Cerebellar nuclear complex (tissue), 1 donor: ENCODE measurements around the gene DEFB125.
"Not testable (repeated sequence)": the region's sequence is repeated elsewhere in the genome, so short reads cannot be mapped to it uniquely, and the experiment has no call there.

Source experiments
- DNase-seq, 2 experiments: peaks; one replicate each; lab custom pipeline; 2025; lab: John Stamatoyannopoulos, UW

The DEFB125 gene

DNA sequence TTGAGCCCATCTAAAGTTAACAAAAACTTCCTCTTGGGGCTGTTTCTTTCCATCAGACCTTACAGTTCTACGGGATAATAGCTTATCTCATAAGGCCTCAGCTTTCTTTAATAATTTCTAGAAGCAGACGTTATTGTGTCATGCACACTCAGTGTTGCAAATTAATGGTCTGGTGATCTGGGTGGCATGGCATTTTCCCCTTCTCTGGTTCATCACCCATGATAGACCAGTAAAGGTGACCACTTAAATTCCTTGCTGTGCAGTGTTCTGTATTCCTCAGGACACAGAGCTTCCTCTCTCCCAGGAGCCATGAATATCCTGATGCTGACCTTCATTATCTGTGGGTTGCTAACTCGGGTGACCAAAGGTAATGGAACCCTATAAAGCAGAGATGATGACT is at the start of gene DEFB125:
TSS of gene DEFB125 (plus strand) at position 272 of the 400 bp plus-strand sequence. CDS start at position 310, 38 bp downstream.
- DNase-seq, result no peak

- no peak for DNase-seq
These were observed 27.2 kb upstream of the DEFB125 start for GRCh38 chr20:60035-60918.

DNA sequence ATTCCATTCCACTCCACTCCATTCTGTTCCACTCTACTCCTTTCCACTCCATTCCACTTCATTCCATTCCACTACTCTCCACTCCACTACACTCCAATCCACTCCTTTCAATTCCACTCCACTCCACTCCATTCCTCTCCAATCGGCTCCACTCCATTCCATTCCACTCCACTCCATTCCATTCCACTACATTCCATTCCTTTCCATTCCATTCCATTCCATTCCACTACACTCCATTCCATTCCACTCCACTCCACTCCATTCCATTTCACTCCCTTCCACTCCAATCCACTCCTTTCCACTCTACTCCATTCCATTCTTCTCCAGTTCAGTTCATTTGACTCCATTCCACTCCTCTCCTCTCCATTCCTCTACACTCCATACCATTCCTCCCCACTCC is 26.2 kb upstream of the DEFB125 start:
- no peak for DNase-seq

GRCh38 chr20:61757-62156 is 25.7 kb upstream of the DEFB125 start:
- DNase-seq, result no peak

- no peak for DNase-seq
These were observed 25.0 kb upstream of the DEFB125 start for GRCh38 chr20:62487-62886.

DNA sequence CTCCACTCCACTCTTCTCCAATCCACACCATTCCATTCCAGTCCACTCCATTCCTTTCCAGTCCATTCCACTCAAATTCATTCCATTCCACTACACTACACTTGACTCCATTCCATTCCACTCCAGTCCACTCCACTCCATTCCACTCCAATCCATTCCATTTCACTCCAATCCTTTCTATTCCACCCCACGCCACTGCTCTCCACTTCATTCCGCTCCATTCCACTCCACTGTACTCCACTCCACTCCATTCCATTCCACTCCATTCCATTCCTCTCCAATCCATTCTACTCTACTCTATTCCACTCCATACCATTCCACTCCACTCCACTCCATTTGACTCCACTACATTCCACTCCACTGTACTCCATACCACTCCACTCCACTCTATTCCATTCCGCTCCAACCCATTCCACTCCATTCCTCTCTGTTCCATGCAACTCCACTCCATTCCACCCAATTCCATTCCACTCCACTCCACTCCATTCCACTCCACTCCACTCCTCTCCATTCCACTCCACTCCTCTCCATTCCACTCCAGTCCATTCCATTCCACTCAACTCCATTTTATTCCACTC is 23.4 kb upstream of the DEFB125 start:
- no peak for DNase-seq

DNA sequence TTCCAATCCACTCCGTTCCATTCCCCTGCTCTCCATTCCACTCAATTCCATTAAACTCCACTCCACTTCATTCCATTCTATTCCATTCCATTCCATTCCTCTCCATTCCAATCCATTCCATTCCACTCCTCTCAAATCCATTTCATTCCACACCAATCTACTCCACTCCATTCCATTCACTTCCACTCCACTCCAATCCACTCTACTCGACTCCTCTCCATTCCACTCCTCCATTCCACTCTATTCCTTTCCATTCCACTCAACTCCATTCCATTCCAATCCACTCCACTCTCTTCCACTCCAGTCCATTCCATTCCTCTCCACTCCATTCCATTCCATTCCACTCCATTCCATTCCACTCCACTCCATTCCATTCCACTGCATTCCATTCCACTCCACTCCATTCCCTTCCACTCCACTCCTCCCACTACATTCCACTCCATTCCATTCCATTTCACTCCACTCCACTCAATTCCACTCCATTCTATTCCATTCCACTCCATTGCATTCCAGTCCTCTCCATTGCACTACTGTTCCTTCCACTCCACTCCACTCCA is 22.6 kb upstream of the DEFB125 start:
- DNase-seq, result no peak

GRCh38 chr20:77231-77630 is 10.2 kb upstream of the DEFB125 start:
- DNase-seq, result no peak

DNA sequence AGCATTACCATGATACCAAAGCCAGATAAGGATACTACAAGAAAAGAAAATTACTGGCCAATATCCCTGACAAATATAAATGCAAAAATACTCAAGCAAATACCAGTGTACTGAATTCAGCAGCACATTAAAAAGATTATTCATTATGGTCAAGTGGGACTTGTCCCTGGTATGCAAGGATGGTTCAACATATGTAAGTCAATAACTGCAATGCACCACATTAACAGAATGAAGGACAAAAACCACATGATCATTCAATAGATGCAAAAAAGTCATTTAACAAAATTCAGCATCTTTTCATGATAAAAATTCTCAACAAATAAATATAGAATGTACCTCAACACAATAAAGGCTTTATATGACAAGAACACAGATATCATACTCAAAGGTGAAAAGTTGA is 9.1 kb upstream of the DEFB125 start:
- DNase-seq, result no peak

GRCh38 chr20:79565-79964 is 7.9 kb upstream of the DEFB125 start:
- DNase-seq, result no peak

GRCh38 chr20:90651-91050 is 3.2 kb downstream of the DEFB125 start:
- no peak for DNase-seq

GRCh38 chr20:93641-94040 is 6.2 kb downstream of the DEFB125 start:
- no peak for DNase-seq

DNA sequence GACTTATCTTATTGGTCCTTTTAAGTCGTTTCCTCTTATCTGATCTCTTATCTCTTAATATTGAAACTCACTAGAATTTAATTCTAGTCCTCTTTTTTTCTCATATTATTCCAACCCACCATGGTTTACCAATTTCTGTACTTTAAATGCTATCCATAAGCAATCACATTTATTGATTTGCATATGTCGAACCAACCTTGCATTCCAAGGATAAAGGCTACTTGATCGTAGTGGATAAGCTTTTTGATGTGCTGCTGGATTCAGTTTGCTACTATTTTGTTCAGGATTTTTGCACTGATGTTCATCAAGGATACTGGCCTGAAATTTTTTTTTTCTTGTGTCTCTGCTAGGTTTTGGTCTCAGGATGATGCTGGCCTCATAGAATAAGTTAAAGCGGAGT is 7.7 kb downstream of the DEFB125 start:
- no peak for DNase-seq

DNA sequence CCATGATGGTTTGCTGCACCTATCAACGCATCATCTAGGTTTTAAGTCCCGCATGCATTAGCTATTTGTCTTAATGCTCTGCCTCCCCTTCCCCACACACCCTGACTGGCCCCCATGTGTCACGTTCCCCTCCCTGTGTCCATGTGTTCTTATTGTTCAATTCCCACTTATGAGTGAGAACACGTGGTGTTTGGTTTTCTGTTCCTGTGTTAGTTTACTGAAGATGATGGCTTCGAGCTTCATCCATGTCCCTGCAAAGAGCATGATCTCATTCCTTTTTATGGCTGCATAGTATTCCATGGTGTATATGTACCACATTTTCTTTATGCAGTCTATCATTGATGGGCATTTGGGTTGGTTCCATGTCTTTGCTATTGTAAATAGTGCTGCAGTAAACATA is 10.2 kb downstream of the DEFB125 start:
- DNase-seq, result not testable (repeated sequence)

DNA sequence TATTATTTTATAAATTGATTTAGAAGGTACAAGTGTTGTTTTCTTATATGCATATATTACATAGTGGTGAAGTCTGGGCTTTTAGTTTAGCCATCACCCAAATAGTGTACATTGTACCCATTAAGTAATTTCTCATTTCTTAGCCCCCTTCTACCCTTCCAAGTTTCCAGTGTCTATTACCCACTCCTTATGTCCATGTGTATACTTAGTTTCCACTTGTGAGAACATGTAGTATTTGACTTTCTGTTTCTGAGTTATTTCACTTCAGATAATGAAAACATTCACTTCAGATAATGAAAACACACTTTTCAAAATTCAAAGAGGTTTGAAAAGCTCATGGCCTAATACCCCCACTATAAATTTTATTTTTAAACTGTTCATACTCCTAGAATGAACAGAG is 14.5 kb downstream of the DEFB125 start:
- no peak for DNase-seq

GRCh38 chr20:103456-103855 is 16.0 kb downstream of the DEFB125 start:
- no peak for DNase-seq

DNA sequence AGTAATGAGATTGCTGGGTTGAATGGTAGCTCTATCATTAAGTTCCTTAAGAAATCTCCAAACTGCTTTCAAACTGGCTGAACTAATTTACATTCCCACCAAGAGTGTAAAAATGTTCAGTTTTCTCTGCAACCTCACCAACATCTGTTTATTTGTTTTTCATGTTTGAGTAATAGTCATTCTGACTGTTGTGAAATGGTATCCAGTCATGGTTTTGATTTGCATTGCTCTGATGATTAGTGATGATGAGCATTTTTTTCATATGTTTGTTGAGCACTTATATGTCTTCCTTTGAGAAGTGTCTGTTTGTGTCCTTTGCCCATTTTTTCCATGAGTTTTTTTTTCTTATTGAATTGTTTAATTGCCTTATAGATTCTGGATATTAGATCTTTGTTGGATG is 24.9 kb downstream of the DEFB125 start:
- DNase-seq, result no peak

- DNase-seq, result no peak
These were observed 30.0 kb downstream of the DEFB125 start for GRCh38 chr20:117518-117917.

DNA sequence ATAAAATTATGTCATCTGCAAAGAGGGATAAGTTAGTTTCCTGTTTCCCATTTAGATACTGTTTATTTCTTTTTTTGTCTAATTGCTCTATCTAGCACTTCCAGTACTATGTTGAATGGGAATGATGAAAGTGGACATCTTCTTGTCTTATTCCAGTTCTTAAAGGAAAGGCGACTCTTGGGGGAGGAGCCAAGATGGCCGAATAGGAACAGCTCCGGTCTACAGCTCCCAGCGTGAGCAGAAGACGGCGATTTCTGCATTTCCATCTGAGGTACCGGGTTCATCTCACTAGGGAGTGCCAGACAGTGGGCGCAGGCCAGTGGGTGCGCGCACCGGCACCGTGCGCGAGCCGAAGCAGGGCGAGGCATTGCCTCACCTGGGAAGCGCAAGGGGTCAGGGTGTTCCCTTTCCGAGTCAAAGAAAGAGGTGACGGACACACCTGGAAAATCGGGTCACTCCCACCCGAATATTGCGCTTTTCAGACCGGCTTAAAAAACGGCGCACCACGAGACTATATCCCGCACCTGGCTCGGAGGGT is 42.4 kb downstream of the DEFB125 start:
- not testable (repeated sequence) for DNase-seq

DNA sequence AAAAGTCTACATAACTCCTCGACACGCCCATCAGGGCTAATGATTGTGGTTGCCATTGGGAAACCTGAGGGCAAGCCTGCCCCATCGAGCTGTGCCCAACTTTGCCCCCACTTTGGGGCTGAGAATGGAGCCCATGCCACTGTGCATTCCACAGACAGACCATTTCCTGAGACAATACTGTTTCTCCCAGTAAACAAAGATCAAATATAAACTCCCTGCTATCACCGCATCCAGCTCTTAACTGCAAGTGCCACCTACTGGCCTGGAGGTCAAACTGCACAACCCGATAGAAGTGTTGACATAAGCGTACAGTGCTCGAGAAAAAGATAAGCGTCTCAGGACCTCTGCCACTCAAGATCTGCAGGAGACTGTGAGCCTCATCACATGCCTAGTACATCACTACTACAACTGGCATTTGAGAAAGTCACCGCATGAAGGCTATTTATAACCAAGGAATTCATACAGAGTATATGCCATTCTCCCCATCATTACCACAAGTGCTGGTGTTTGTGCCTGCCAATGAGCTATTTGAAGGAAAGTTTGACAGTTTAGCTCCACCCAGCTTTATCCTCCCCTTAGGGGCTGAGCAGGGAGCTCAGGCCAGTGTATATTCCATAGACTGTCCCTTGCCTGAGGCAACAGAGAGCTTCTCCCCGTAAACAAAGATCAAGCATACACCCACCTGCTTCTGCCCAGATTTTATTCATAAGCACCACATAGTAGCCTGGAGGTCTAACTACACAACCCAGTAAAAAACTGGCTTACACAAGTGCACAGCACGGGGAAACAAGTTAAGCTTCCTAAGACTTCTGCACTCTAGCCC is 50.4 kb downstream of the DEFB125 start:
- no peak for DNase-seq

DNA sequence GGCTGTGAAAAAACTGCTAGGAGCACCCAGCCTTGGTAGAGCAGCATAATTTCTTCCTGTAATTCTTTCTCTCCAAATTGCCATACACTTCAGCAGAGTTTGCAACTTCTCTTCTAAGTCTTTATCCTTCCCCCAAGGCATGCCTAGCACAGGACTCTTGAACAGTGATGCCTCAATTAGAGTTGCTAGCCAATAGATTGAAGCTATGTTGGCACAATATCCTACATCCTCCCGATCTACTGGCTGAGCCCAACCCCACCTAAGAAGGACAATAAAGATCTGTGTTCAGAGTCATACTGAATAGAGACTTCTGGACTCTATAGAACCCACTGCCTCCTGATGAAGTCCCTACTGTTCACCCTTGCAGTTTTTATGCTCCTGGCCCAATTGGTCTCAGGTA is 54.8 kb downstream of the DEFB125 start, which contains the start of gene DEFB126:
TSS of gene DEFB126 (plus strand) at position 301 of the 400 bp plus-strand sequence. CDS start at position 340, 39 bp downstream.
- DNase-seq, result no peak

- no peak for DNase-seq
These were observed 58.4 kb downstream of the DEFB125 start for GRCh38 chr20:145877-146276.
